Stomach (tissue), 9 donors: ENCODE results near the gene KLKB1. TPM values are rescaled to one million over a fixed set of nuclear protein-coding genes. Genes with fewer than 3 reads are reported as not detected.

ENCODE experiments used
- DNase-seq, 2 donors: peaks; one replicate each; pipeline versions ENCODE4 v3.0.0 to v3.0.0-alpha.2; 2013 to 2019
- H3K27ac ChIP-seq, 5 donors: fragments of 200-600 bp in 4 of 5; sonication (generic) in 4 of 5; one replicate each; pipeline ENCODE4 v1.5.1; 2013 to 2019; ENCODE audit warnings: mild to moderate bottlenecking in 1 of 5, moderate library complexity in 1 of 5
- H3K27me3 ChIP-seq, 3 donors: fragments of 200-600 bp; sonication (generic); one replicate each; pipeline ENCODE4 v1.5.1; 2017 to 2019; ENCODE audit warnings: mixed run types in 1 of 3
- H3K36me3 ChIP-seq, 4 donors: fragments of 200-600 bp; sonication (generic); 1 replicate in 3 of 4; 2 replicates in 1 of 4; pipeline ENCODE4 v1.5.1; 2016 to 2019
- H3K4me1 ChIP-seq, 4 donors: fragments of 200-600 bp; sonication (generic); one replicate each; pipeline ENCODE4 v1.5.1; 2016 to 2019
- H3K4me3 ChIP-seq, 4 donors: fragments of 200-600 bp; sonication (generic) in 3 of 4; one replicate each; pipeline ENCODE4 v1.5.1; 2016 to 2019; ENCODE audit warnings: mild to moderate bottlenecking in 1 of 4
- H3K9me3 ChIP-seq, 4 donors: fragments of 200-600 bp; sonication (generic); one replicate each; pipeline ENCODE4 v1.5.1; 2016 to 2019
- EP300 ChIP-seq: sonication (generic); formaldehyde crosslinking; IDR thresholded peaks from one replicate; pipeline ENCODE4 v1.6.1; 2017; ENCODE audit warnings: antibody characterized with exemption
- POLR2A ChIP-seq, 4 donors: fragments of 450-650 bp; IDR thresholded peaks; one replicate each; pipeline ENCODE4 v1.6.1; 2016; ENCODE audit warnings: antibody characterized with exemption in 4 of 4, control low read depth in 2 of 4, mild to moderate bottlenecking in 1 of 4, moderate library complexity in 1 of 4
- POLR2AphosphoS5 ChIP-seq, 3 donors: sonication (generic); formaldehyde crosslinking; IDR thresholded peaks; one replicate each; pipeline ENCODE4 v1.6.1; 2016; ENCODE audit warnings: antibody characterized with exemption in 3 of 3
- WGBS, 5 donors: extraction: QIAGEN DNeasy Blood & Tissue Kit in 3 of 5; methylation state at CpG; one replicate each; pipeline versions ENCODE4 v1.1.5 to v1.1.7; 2013 to 2018; 5-methylcytosine and 5-hydroxymethylcytosine counted together
- intact Hi-C: fragments of 100-400 bp; cut with DNase I; formaldehyde crosslinking; loops from one replicate; pipeline ENCODE4 v1.15.1; 2023; ENCODE audit warnings: low total_unique reads
- polyA plus RNA-seq, 3 donors: library from polyadenylated mRNA; stranded (reverse); fragments of 200-250 nt; gene quantifications; one replicate each; pipeline ENCODE4 v1.2.3, GENCODE V29; 2013
- total RNA-seq, 5 donors: library from RNA; depleted of rRNA; stranded (reverse); fragments of >200 nt; gene quantifications; one replicate each; pipeline versions ENCODE4 v1.1.0 to v1.2.3, GENCODE V29; 2014 to 2016
- TF ChIP-seq, protein P1 (sequence below), 7 experiments: fragments of 450-650 bp in 4 of 7; fragments of 200-600 bp in 3 of 7; sonication (generic) in 3 of 7; IDR thresholded peaks; one replicate each; pipeline ENCODE4 v1.5.1; 2016 to 2019; ENCODE audit warnings: antibody characterized with exemption in 7 of 7, control low read depth in 2 of 7, mild to moderate bottlenecking in 1 of 7
- donor health status: healthy with polysubstance abuse.
- donor health status: Bipolar disorder and iron deficiency.
- donor health status: healthy.

Gene KLKB1
- total and polyA plus RNA-seq, 8 donors, result 0.56 to 1.1 (median 0.66) TPM; not detected in 4

DNA sequence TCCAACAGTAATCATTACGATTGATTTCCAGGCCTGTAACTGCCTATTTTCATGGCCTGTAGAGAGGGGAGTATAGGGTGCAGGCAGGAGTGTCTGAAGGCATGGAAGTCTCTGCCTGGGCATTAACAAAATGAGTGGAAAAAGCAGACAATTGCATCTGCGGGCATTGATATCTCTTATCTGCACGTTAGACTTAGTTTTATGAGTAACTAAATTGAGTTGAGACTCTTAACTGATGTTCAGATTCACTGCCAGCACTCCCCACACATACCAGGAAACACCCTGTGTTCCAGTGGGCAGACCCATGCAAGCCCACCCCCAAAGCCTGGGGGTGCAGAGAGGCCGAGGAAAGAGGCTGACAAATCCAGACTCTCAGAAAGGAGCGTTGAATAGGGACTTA, 72.0 kb downstream of the KLKB1 start:
- intact Hi-C loops, result loop anchor here (10.0 kb wide), 1 partner anchor 286 kb away; no protein-coding TSS in a partner anchor
- H3K9me3 ChIP-seq, result no peaks in the 10 kb centered on the region
- 64 to 76% (median 70%) methylated on average over 5 of the region's 5 CpGs for WGBS, 5 donors

DNA sequence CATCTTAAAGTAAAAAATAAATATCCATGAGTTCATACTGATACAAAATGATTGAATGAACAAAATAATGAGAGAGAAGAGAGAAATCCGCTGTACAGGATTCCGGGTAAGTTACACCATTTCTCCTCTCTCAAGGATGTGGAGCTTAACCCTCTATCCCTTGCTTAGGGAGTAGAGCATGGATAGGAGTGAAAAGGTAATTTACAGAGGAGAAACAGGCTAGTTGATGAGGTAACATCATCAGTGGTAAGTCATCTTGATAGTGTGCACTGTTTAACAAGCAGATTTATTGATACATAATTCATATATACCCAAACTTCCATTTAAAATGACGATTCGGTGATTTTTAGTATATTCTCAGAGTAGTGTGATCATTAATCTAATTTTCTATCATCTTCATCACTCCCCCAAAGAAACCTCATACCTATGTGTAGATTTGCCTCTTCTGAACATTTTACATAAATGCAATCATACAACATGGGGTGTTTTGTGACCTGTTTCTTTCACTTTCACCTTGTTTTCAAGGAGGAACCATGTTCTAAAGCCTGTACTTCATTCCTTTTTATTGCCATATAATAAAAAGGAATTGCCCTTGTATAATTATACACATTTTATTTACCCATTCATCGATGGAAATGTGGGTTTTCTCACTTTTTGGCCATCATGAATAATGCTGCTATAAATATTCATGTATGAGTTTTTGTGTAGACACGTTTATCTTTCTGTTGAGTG, 73.5 kb downstream of the KLKB1 start:
- Histone ChIP-seq H3K4me1 (peaks cover 0 to 9% (median 0%) of the 10 kb centered on the region in 4 donors), H3K27me3 (peaks cover 0 to 23% (median 14%) of the 10 kb centered on the region in 3 donors), H3K4me3 (no peak overlapping the region), H3K27ac (no peak overlapping the region), H3K9me3 (no peaks in the 10 kb centered on the region), H3K36me3 (no peaks in the 10 kb centered on the region)
- TF ChIP-seq POLR2A (IDR thresholded peaks at IDR 0.05) (no peak), POLR2AphosphoS5 (IDR thresholded peaks at IDR 0.05) (no peak), EP300 (no peak)
- TF ChIP-seq, protein P1, sequence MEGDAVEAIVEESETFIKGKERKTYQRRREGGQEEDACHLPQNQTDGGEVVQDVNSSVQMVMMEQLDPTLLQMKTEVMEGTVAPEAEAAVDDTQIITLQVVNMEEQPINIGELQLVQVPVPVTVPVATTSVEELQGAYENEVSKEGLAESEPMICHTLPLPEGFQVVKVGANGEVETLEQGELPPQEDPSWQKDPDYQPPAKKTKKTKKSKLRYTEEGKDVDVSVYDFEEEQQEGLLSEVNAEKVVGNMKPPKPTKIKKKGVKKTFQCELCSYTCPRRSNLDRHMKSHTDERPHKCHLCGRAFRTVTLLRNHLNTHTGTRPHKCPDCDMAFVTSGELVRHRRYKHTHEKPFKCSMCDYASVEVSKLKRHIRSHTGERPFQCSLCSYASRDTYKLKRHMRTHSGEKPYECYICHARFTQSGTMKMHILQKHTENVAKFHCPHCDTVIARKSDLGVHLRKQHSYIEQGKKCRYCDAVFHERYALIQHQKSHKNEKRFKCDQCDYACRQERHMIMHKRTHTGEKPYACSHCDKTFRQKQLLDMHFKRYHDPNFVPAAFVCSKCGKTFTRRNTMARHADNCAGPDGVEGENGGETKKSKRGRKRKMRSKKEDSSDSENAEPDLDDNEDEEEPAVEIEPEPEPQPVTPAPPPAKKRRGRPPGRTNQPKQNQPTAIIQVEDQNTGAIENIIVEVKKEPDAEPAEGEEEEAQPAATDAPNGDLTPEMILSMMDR (IDR thresholded peaks at IDR 0.05), result no peak
- WGBS, 5 donors, result 76 to 88% (median 87%) methylated on average over 6 of the region's 6 CpGs
- intact Hi-C loops, result no loop called here
- no peak for DNase-seq

More for the DNA sequence above, 72.0 kb downstream of the KLKB1 start:
- H3K36me3 ChIP-seq, result no peaks in the 10 kb centered on the region
- H3K27ac ChIP-seq, result no peak overlapping the region
- no peak for DNase-seq
- H3K4me3 ChIP-seq, result no peak overlapping the region
- peaks cover 0 to 23% (median 14%) of the 10 kb centered on the region in 3 donors for H3K27me3 ChIP-seq
- H3K4me1 ChIP-seq, result peaks cover 0 to 9% (median 0%) of the 10 kb centered on the region in 4 donors
- TF ChIP-seq POLR2A (IDR thresholded peaks at IDR 0.05), result no peak
- no peak for TF ChIP-seq EP300
- no peak for TF ChIP-seq POLR2AphosphoS5 (IDR thresholded peaks at IDR 0.05)
- TF ChIP-seq, protein P1 (IDR thresholded peaks at IDR 0.05), result no peak

DNA sequence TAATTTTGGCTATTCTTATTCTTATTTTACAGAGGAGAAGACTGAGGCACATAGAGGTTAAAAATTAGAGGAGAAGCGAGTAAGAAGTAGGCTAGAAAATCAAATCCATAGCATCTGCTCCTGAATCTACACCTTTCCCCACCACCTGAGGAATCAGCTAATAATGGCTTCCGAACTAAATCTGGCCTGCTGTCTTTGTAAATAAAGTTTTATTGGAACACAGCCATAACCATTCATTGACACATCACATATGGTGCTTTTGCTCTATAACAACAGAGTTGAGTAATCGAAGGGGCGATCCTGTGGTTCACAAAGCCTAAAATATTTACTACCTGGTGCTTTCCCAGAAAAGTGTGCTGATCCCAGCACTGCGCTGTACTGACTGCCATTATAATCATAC, 76.9 kb downstream of the KLKB1 start:
- H3K36me3 ChIP-seq, result no peaks in the 10 kb centered on the region
- no peak overlapping the region for H3K4me3 ChIP-seq
- H3K27ac ChIP-seq, result no peak overlapping the region
- no peak for DNase-seq
- no peak for TF ChIP-seq POLR2AphosphoS5 (IDR thresholded peaks at IDR 0.05)
- TF ChIP-seq EP300, result no peak
- TF ChIP-seq, protein P1 (IDR thresholded peaks at IDR 0.05), result no peak
- TF ChIP-seq POLR2A (IDR thresholded peaks at IDR 0.05), result no peak
- H3K9me3 ChIP-seq, result no peaks in the 10 kb centered on the region
- 82 to 89% (median 88%) methylated on average over 5 of the region's 5 CpGs for WGBS, 5 donors
- peaks cover 0 to 3% (median 1%) of the 10 kb centered on the region in 3 donors for H3K27me3 ChIP-seq
- peaks cover 0 to 16% (median 5%) of the 10 kb centered on the region in 4 donors for H3K4me1 ChIP-seq
- intact Hi-C loops, result no loop called here

DNA sequence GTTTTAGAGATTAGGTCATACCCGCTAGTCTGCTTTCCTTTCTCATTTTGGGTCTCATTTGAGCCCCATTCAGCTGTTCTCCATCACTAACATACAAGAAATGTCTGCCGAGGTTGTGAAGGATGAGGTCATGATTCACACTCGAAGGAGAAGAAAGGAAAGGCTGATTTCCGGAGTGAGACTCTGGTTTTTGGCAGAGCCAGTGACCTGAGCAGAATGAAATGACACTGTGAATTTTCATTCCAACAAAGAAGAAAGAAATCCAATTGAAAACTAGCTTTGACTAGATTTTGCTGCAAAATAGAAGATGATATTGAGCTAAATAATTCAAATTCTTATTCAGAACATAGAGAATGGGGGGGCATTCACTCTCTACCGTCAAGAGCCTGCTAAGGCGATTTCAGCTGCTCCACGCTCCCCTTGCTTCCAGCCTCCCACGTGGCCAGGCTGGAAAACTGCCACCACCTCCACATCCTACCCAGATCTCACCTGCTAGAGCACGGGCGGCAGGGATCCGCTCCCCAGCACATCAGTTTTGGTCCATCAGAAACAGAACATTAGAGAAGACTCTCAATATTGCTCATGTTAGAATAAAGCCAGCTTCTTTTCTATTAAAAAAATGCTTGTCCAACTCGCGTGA, 77.7 kb downstream of the KLKB1 start:
- Histone ChIP-seq H3K9me3 (no peaks in the 10 kb centered on the region), H3K4me3 (no peak overlapping the region), H3K27ac (no peak overlapping the region), H3K4me1 (peaks cover 0 to 16% (median 5%) of the 10 kb centered on the region in 4 donors), H3K27me3 (peaks cover 0 to 3% (median 0%) of the 10 kb centered on the region in 3 donors), H3K36me3 (no peaks in the 10 kb centered on the region)
- intact Hi-C loops, result no loop called here
- 58 to 70% (median 65%) methylated on average over 13 of the region's 13 CpGs for WGBS, 5 donors
- no peak for TF ChIP-seq EP300
- TF ChIP-seq POLR2A (IDR thresholded peaks at IDR 0.05), result no peak
- TF ChIP-seq POLR2AphosphoS5 (IDR thresholded peaks at IDR 0.05), result no peak
- TF ChIP-seq, protein P1 (IDR thresholded peaks at IDR 0.05), result no peak
- peak in 1 of 2 donors; percentile 67 for DNase-seq
